ENCODE results near the gene SLC22A3.

DNA sequence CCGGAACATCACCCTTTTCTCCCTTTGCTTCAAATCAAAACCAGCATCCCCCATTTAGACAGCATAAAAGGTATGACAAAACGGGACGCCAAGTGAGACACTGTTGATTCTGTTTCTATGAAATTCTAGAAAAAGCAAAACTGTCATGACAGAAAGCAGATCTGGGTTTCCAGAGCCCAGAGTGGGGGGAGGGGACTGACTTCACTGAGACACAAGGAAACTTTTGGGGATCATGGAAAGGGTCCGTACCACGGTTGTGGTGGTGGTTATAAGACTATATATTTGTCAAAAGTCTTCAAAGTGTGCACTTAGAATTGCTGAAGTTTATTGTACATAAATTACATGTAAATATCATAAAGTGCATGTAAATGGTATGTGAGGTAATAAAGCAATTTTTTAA is 82.6 kb downstream of the SLC22A3 start:
- TF ChIP-seq CTCF (conservative IDR thresholded peaks at IDR 0.05; ENCODE audit: low read length) (no peak), EZH2phosphoT487 (IDR thresholded peaks at IDR 0.05; ENCODE audit: borderline replicate concordance, low read depth, low read length) (no peak)

All from OCI-LY7 (cell line).